HepG2 (cell line): ENCODE data around the gene TREH. TPM values are rescaled to one million over a fixed set of nuclear protein-coding genes. Genes with fewer than 3 reads are reported as not detected.
A peak's percentile ranks its signal among the peaks of the same experiment; 100 is the strongest.

ENCODE experiments used
- CREB1 ChIP-seq, 2 experiments: fragments of 450-650 bp in 1 of 2; IDR thresholded peaks; 2 replicates each; pipeline ENCODE4 v1.6.1; 2016 to 2017; ENCODE audit warnings: control low read depth in 1 of 2, mild to moderate bottlenecking in 1 of 2, missing compliant biosample characterization in 1 of 2, missing genetic modification characterization in 1 of 2
- EHMT2 ChIP-seq: fragments of 200-600 bp; sonication (generic); IDR thresholded peaks from 2 replicates; pipeline ENCODE4 v1.7.0; 2017; ENCODE audit warnings: antibody characterized with exemption, low read depth, low read length, borderline replicate concordance
- FOXJ3 ChIP-seq: sonication (generic); formaldehyde crosslinking; IDR thresholded peaks from 2 replicates; pipeline ENCODE4 v1.4.0; 2020; ENCODE audit warnings: missing genetic modification reagents, mild to moderate bottlenecking, borderline replicate concordance
- FOXP1 ChIP-seq, 2 experiments: fragments of 450-650 bp in 1 of 2; IDR thresholded peaks; 2 replicates each; pipeline ENCODE4 v1.6.1; 2017 to 2018; ENCODE audit warnings: antibody characterized with exemption in 1 of 2
- IRF2 ChIP-seq: IDR thresholded peaks from 2 replicates; pipeline ENCODE4 v1.6.1; 2018; ENCODE audit warnings: missing genetic modification reagents, missing compliant biosample characterization
- MEF2D ChIP-seq: sonication (generic); formaldehyde crosslinking; IDR thresholded peaks from 2 replicates; pipeline ENCODE4 v1.5.1; 2020; ENCODE audit warnings: mild to moderate bottlenecking, missing genetic modification reagents
- MIER3 ChIP-seq: IDR thresholded peaks from 2 replicates; pipeline ENCODE4 v1.6.1; 2016; ENCODE audit warnings: missing compliant biosample characterization, borderline replicate concordance
- NFIB ChIP-seq: sonication (generic); formaldehyde crosslinking; IDR thresholded peaks from 2 replicates; pipeline ENCODE4 v1.9.0; 2021; ENCODE audit warnings: missing genetic modification reagents, mild to moderate bottlenecking, borderline replicate concordance
- NFKB2 ChIP-seq: sonication (generic); formaldehyde crosslinking; IDR thresholded peaks from 2 replicates; pipeline ENCODE4 v1.4.0; 2020; ENCODE audit warnings: missing genetic modification reagents, borderline replicate concordance
- RFX5 ChIP-seq: IDR thresholded peaks from 2 replicates; pipeline ENCODE4 v1.6.1; 2011; ENCODE audit warnings: low read depth, low read length, improper control_type of control experiment
- SIX1 ChIP-seq: sonication (generic); formaldehyde crosslinking; IDR thresholded peaks from 2 replicates; pipeline ENCODE4 v1.4.0; 2020; ENCODE audit warnings: missing genetic modification reagents, borderline replicate concordance
- SOX5 ChIP-seq: IDR thresholded peaks from 2 replicates; pipeline ENCODE4 v1.6.1; 2016; ENCODE audit warnings: borderline replicate concordance
- SRSF4 ChIP-seq: fragments of 200-400 bp; formaldehyde crosslinking; IDR thresholded peaks from one replicate; pipeline ENCODE4 v1.6.1; 2018; ENCODE audit warnings: mild to moderate bottlenecking, low read depth, low read length, moderate library complexity; ENCODE audit not compliant: poor library complexity, severe bottlenecking
- ZBTB21 ChIP-seq: sonication (generic); formaldehyde crosslinking; IDR thresholded peaks from 2 replicates; pipeline ENCODE4 v1.4.0; 2020; ENCODE audit warnings: missing genetic modification reagents
- ZNF225 ChIP-seq: sonication (generic); formaldehyde crosslinking; IDR thresholded peaks from 2 replicates; pipeline ENCODE4 v1.4.0; 2020; ENCODE audit warnings: mild to moderate bottlenecking, missing genetic modification reagents
- ZNF432 ChIP-seq: sonication (generic); formaldehyde crosslinking; IDR thresholded peaks from 2 replicates; pipeline ENCODE4 v1.5.0; 2020; ENCODE audit warnings: missing genetic modification reagents, mild to moderate bottlenecking, borderline replicate concordance
- ZNF468 ChIP-seq: sonication (generic); formaldehyde crosslinking; IDR thresholded peaks from 2 replicates; pipeline ENCODE4 v1.8.0; 2022; ENCODE audit warnings: mild to moderate bottlenecking, moderate library complexity, missing genetic modification reagents
- ZNF484 ChIP-seq: sonication (generic); formaldehyde crosslinking; IDR thresholded peaks from 2 replicates; pipeline ENCODE4 v1.5.1; 2020; ENCODE audit warnings: mild to moderate bottlenecking, low read depth, missing genetic modification reagents, borderline replicate concordance
- polyA plus RNA-seq, 8 experiments: library from polyadenylated mRNA; depleted of rRNA in 3 of 8; stranded (reverse) in 7 of 8; unstranded in 1 of 8; fragments of >200 nt; fragmentation: Illumina TruSeq in 4 of 8; extraction: Trizol in 4 of 8; gene quantifications; 2 replicates each; pipeline versions ENCODE4 v1.2.1 to v1.2.3, GENCODE V29; 2011 to 2016; ENCODE audit warnings: low read depth in 4 of 8, missing spikeins in 1 of 8, mixed read lengths in 1 of 8; ENCODE audit not compliant: insufficient read depth in 1 of 8
- total RNA-seq, 5 experiments: library from RNA; depleted of rRNA; stranded (reverse); fragments of >200 nt; fragmentation: Illumina TruSeq; extraction: Trizol; gene quantifications; 2 replicates each; pipeline ENCODE4 v1.2.3, GENCODE V29; 2016; ENCODE audit warnings: low read depth in 1 of 5
- TF ChIP-seq, protein P1 (sequence below): sonication (generic); formaldehyde crosslinking; IDR thresholded peaks from 2 replicates; pipeline ENCODE4 v1.5.0; 2020; ENCODE audit warnings: mild to moderate bottlenecking, missing genetic modification reagents, borderline replicate concordance
- TF ChIP-seq, protein P2 (sequence below): sonication (generic); formaldehyde crosslinking; IDR thresholded peaks from 2 replicates; pipeline ENCODE4 v1.9.0; 2021; ENCODE audit warnings: missing genetic modification reagents, mild to moderate bottlenecking, borderline replicate concordance
- TF ChIP-seq, protein P3 (sequence below): sonication (generic); formaldehyde crosslinking; IDR thresholded peaks from 2 replicates; pipeline ENCODE4 v1.5.1; 2020; ENCODE audit warnings: missing genetic modification reagents, mild to moderate bottlenecking, borderline replicate concordance

The TREH gene
- total and polyA plus RNA-seq, 2 of the 13 experiments (the other 11 are each of a cell fraction or from before 2014, with no cell fraction given), result 0.53 to 0.86 TPM

DNA sequence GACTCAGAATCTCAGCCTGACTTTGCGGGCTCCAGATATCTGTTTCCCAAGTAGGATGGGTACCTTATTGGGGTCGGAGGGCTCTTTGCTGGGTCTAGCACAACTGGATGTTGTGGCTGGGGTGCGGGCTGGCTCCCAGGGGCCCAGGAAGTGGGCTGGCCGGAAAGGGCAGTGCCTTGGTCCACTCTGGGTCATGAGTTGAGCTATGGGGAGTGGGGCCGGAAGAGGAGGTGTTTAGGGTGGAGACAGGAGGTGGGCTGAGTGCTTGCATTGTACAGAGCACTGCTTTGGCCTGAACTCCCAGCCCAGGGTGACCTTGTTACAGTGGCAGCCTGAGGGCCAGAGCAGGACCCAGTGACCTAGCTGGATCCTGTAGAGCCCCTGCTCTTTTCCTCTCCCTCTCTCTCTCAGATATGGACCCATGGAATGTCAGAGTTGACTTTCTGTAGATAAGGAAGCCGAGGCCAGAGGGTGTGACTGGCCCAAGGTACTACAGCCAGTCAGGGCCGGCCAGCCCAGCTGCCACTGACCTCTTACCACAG lies 58.9 kb downstream of the TREH start (continued):
- TF ChIP-seq, protein P1, sequence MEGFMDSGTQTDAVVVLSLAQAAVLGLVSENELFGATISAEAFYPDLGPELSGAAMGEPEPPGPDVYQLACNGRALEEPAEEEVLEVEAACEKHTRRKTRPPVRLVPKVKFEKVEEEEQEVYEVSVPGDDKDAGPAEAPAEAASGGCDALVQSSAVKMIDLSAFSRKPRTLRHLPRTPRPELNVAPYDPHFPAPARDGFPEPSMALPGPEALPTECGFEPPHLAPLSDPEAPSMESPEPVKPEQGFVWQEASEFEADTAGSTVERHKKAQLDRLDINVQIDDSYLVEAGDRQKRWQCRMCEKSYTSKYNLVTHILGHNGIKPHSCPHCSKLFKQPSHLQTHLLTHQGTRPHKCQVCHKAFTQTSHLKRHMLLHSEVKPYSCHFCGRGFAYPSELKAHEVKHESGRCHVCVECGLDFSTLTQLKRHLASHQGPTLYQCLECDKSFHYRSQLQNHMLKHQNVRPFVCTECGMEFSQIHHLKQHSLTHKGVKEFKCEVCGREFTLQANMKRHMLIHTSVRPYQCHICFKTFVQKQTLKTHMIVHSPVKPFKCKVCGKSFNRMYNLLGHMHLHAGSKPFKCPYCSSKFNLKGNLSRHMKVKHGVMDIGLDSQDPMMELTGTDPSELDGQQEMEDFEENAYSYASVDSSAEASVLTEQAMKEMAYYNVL (CRISPR knock-in tag), result no peak
- TF ChIP-seq NFKB2 (CRISPR knock-in tag), result peak; percentile 83; the same call in 1 of the 2 replicates
- no peak for TF ChIP-seq ZNF225 (CRISPR knock-in tag)
- TF ChIP-seq ZNF484 (CRISPR knock-in tag), result no peak
- TF ChIP-seq, protein P2, sequence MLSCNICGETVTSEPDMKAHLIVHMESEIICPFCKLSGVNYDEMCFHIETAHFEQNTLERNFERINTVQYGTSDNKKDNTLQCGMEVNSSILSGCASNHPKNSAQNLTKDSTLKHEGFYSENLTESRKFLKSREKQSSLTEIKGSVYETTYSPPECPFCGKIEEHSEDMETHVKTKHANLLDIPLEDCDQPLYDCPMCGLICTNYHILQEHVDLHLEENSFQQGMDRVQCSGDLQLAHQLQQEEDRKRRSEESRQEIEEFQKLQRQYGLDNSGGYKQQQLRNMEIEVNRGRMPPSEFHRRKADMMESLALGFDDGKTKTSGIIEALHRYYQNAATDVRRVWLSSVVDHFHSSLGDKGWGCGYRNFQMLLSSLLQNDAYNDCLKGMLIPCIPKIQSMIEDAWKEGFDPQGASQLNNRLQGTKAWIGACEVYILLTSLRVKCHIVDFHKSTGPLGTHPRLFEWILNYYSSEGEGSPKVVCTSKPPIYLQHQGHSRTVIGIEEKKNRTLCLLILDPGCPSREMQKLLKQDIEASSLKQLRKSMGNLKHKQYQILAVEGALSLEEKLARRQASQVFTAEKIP (CRISPR knock-in tag), result no peak
- peak; percentile 68 for TF ChIP-seq MEF2D (CRISPR knock-in tag)
- peak; percentile 56; the same call in 1 of the 2 replicates for TF ChIP-seq MIER3 (CRISPR knock-in tag)
- no peak for TF ChIP-seq FOXP1 (IDR thresholded peaks at IDR 0.05)
- TF ChIP-seq FOXP1 (CRISPR knock-in tag; IDR thresholded peaks at IDR 0.05), result peak; percentile 32; the same call in 1 of the 2 replicates
- TF ChIP-seq ZNF432 (CRISPR knock-in tag), result no peak
- TF ChIP-seq SOX5 (CRISPR knock-in tag), result no peak
- no peak for TF ChIP-seq EHMT2
- peak; percentile 48; the same call in 1 of the 2 replicates for TF ChIP-seq FOXJ3
- TF ChIP-seq ZNF468 (CRISPR knock-in tag), result no peak
- TF ChIP-seq NFIB (CRISPR knock-in tag), result no peak
- TF ChIP-seq SIX1 (CRISPR knock-in tag), result no peak
- TF ChIP-seq IRF2 (CRISPR knock-in tag), result 0 out of 2 replicates have a peak, but pooled peaks have one; percentile 30
- TF ChIP-seq SRSF4, result no peak
- no peak for TF ChIP-seq RFX5
- TF ChIP-seq ZBTB21 (CRISPR knock-in tag), result no peak
- TF ChIP-seq CREB1 (IDR thresholded peaks at IDR 0.05), result no peak
- peak; percentile 45 for TF ChIP-seq CREB1 (CRISPR knock-in tag; IDR thresholded peaks at IDR 0.05)
- TF ChIP-seq, protein P3, sequence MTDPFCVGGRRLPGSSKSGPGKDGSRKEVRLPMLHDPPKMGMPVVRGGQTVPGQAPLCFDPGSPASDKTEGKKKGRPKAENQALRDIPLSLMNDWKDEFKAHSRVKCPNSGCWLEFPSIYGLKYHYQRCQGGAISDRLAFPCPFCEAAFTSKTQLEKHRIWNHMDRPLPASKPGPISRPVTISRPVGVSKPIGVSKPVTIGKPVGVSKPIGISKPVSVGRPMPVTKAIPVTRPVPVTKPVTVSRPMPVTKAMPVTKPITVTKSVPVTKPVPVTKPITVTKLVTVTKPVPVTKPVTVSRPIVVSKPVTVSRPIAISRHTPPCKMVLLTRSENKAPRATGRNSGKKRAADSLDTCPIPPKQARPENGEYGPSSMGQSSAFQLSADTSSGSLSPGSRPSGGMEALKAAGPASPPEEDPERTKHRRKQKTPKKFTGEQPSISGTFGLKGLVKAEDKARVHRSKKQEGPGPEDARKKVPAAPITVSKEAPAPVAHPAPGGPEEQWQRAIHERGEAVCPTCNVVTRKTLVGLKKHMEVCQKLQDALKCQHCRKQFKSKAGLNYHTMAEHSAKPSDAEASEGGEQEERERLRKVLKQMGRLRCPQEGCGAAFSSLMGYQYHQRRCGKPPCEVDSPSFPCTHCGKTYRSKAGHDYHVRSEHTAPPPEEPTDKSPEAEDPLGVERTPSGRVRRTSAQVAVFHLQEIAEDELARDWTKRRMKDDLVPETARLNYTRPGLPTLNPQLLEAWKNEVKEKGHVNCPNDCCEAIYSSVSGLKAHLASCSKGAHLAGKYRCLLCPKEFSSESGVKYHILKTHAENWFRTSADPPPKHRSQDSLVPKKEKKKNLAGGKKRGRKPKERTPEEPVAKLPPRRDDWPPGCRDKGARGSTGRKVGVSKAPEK (CRISPR knock-in tag), result no peak
